Activated CD4-positive, CD25-positive, alpha-beta regulatory T cell treated with anti-CD3 and anti-CD28 coated beads, Interleukin-2, amount 50 U/mL, for 72 hours (primary cell): ENCODE results near the gene LRIG1.
"Not testable (repeated sequence)": the region's sequence is repeated elsewhere in the genome, so short reads cannot be mapped to it uniquely, and the experiment has no call there.

Experiments
- DNase-seq: peaks from one replicate; pipeline ENCODE4 v3.0.0; 2021

LRIG1 gene

GRCh38 chr3:66437341-66437929 is 63.4 kb downstream of the LRIG1 start:
- no peak for DNase-seq

DNA sequence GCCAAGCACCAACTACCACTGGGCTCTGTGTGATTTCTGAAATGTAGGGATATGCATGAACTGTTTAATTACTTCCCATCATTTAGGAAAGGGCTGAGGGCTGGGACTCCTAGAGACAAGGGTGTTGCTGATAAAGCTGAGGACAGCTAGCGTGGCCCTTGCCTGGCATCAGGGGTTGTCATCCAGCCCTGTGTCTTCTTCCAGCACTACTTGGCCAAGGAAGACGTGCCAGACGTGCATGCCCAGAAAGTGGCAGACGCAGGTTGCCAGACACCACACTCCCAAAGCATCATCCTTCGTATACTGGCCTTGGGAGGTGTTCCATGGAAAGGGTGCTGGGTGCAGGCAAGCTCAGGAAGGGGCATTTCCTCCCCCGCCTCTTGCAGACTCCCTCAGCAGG is 64.8 kb downstream of the LRIG1 start:
- no peak for DNase-seq

DNA sequence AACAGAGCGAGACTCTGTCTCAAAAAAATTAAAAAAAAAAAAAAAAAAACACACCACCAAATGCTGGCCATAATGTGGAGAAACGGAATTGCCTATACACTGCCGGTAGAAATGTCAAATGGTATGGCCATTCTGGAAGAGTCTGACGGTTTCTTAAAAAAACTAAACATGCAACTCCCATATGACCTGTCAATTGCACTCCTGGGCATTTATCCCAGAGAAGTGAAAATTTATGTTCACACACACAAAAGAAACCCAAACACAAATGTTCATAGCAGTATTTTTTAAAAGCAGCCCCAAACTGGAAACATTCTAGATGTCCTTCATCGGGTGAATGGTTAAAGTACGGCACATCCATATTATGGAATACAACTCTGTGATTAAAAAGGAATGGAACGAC is 66.1 kb downstream of the LRIG1 start:
- no peak for DNase-seq

GRCh38 chr3:66433522-66433782 is 67.4 kb downstream of the LRIG1 start:
- no peak for DNase-seq

DNA sequence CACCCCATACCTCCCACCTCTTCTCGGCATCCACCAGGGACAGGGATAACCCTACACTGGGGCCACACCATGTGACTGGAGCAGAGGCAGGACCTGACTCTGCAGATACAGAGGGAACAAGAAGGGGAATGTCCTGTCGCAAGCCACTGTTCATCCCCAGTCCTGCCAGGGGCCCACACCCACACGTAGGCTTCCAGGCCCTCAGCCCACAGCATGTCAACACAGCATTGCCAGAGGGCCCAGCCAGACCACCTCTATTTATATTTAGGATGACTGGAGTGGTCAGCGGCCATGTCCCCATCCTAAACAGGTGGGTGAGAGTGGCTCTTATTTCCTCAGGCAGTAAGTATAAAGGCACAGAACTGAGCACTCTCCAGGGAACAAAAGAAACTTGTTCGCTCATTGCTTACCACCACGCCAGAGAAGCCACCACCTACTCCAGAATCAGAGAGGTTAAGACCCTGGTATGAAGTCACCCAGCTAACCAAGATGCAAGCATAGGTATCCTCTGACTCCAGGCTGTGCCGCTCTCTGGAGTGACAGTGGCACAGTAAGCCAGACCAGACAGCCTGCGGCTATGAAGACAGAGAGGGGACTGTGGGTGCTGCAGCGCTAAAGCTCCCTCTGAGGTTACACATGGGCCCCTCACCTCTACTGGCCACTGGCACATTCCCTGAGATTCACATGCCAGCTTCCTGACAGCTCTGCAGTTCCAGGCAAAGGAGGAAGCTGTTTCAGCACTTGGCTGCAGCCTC is 67.9 kb downstream of the LRIG1 start:
- DNase-seq, result no peak

GRCh38 chr3:66432041-66432766 is 68.6 kb downstream of the LRIG1 start:
- no peak for DNase-seq

GRCh38 chr3:66431494-66431893 is 69.3 kb downstream of the LRIG1 start:
- DNase-seq, result no peak

DNA sequence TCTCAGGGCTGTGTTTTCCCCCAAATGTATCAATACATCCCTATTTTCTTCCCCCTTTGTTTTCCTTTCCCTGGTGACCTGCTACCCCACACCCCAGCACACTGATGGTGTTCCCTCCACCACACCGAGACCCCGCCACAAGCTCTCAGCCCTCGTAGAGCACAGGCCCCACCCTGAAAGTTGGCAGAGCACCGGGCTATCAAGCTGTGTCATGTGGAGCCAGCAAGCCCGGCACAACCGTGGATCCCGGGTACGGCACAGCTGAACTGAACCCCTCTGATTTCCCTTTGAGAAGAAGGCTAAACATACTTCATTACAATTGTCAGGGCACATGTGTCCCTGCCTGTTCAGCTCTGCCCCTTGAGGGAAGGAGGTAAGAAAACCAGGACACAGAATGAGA is 69.9 kb downstream of the LRIG1 start:
- DNase-seq, result no peak

DNA sequence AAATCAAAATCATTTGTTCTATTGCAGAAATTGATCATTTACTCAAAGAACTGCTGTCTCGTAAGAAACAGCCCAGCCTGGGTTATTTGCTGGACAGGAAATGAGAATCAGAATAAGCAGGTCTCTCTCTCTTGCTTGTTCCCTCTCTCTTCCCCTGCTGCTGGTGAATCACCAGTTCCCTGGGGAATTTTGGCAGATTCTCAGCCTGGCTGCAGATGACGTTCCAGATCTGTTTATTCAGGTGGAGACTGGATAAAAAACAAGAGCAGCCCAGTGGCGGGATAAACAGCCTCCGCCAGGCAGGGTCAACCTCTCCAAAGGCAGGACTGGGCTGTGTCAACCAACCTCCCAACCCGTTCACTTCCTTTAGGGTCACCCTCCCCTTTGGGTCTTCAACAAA is 72.1 kb downstream of the LRIG1 start:
- DNase-seq, result no peak

DNA sequence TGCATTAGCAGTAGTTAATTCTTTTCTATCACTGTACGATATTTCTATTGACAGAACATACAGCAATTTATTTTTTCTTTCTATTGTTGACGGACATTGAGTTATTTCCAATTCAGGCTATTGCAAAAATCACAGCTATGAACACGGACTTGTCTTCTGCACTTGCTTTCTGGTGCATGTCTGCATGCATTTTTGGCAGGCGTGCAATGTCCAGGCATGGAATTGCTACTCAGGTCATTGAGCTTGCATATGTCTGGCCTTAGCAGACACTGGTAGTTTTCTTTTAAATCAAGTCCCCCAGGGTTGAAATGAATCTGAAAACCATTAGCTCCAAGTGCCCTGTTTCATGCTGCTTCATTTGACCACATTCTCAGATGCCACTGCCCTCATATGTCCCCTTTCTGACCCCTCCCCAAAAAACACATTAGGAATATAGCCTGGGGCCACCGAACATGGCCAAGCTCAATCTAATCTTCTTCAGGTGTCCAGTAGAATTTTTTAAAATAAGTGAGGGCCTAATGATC is 72.8 kb downstream of the LRIG1 start:
- no peak for DNase-seq

DNA sequence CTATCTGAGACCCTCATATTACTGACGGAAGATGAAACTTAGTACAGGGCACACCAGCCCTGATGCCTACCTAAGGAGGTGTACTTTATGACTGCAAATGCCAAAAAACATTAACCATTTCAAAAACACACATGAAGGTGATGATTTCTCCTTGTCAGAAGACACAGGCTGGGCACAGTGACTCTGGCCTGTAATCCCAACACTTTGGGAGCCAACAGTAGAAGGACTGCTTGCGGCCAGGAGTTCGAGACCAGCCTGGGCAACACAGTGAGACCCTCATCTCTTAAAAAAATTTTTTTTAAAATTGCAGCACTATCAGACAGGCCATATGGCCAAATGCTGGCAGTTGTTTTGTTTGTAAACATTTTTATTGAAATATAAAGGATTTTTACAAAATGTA is 73.5 kb downstream of the LRIG1 start:
- no peak for DNase-seq

GRCh38 chr3:66426135-66426534 is 74.7 kb downstream of the LRIG1 start:
- no peak for DNase-seq

GRCh38 chr3:66425576-66426114 is 75.2 kb downstream of the LRIG1 start:
- DNase-seq, result no peak

DNA sequence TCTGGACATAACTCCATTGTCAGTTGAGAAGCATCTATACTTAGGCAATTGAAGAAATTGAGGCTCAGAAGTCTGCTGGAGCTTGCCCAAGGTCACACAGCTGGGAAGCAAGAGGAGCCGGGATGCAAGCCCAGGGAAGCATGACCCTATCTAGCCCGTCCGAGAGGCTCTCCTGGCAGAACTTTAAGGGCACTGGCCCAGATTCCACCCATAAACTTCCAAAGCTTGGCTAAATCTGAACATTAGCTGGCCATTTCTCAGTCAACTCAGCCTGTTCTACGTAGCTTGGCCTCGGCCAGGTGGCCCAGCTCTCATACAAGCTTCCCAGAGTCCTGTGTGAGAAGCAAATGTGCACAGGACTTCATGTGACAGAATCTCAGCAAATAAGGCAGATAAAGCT is 75.8 kb downstream of the LRIG1 start:
- no peak for DNase-seq

- no peak for DNase-seq
These were observed 77.0 kb downstream of the LRIG1 start for GRCh38 chr3:66423791-66424190.

DNA sequence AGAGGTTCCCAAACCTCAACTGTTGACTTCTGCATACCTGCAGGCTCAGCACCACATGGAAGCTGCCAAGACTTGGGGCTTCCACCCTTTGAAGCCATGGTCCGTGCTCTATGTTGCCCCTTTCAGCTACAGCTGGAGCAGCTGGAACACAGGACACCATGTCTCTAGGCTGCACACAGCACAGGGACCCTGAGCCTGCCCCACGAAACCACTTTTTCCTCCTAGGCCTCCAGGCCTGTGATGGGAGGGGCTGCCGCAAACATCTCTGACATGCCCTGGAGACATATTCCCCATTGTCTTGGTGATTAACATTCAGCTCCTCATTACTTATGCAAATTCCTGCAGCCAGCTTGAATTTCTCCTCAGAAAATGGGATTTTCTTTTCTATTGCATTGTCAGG is 78.9 kb downstream of the LRIG1 start:
- DNase-seq, result not testable (repeated sequence)

DNA sequence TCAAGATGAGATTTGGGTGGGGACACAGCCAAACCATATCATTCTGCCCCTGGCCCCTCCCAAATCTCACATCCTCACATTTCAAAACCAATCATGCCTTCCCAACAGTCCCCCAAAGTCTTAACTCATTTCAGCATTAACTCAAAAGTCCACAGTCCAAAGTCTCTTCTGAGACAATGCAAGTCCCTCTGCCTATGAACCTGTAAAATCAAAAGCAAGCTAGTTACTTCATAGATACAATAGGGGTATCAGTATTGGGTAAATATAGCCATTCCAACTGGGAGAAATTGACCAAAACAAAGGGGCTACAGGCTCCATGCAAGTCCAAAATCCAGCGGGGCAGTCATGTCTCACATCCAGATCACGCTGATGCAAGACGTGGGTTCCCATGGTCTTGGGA is 79.7 kb downstream of the LRIG1 start:
- not testable (repeated sequence) for DNase-seq

- no peak for DNase-seq
These were observed 81.8 kb downstream of the LRIG1 start for GRCh38 chr3:66419036-66419435.

GRCh38 chr3:66418475-66418931 is 82.3 kb downstream of the LRIG1 start:
- DNase-seq, result no peak

DNA sequence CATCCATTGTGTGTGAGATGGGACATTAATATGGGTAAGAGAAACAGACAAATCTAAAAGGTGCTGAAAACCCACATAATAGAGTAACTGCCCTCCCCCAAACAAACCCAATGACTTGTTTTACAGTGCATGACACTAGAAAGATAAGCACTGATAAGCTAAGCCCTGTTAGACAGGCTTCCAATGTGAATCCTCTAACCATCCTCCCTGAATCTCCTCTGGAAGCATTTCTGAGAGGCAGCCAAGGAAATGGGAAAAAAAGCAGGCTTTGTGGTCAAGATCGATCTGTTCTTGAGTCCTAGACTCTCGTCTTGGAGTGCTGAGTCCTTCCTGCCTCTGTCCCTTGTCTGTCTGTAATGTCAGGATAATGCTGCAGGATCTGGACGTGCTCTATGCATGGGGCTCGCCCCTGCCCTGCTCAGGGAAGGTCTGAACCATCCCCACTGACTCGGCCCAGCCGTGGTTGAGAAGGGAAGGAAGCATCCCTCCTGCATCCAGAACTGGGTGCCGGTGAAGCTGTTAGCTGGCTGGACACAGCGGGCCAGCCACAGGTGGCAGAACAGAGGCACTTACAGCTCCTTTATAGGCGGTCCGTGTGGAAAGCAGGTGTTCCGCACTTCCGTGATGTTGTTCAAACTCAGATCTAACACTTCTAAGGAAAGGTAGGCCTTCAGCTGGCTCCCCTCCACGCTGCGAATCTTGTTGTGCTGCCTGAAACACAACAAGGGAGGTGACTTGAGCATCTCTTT is 84.1 kb downstream of the LRIG1 start:
- DNase-seq, result no peak

- no peak for DNase-seq
These were observed 84.9 kb downstream of the LRIG1 start for GRCh38 chr3:66415867-66416428.

DNA sequence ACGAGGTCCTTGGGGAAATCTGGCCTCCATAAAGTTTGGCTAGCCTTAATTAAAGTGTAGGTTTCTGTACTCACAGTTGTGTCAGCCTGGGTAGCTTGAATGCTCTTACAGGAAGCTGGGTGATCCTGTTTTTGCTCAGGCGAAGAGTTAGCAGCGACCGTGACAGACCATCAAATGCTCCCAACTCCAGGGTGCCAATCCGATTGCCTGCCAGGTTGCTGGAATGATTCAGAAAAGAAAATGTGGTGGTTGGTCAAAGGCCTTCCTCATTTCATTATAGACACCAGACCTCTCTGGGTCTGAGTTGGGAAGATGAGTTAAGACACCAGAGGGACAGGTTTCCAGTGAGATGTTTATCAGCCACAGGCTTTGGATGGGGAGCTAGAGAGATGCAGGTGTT is 86.0 kb downstream of the LRIG1 start:
- no peak for DNase-seq
